Heart left ventricle (tissue), 13 donors: ENCODE results near the gene ZFP57.

Experiments used
- POLR2A ChIP-seq, 2 donors: fragments of 450-650 bp; IDR thresholded peaks; one replicate each; pipeline ENCODE4 v1.6.1; 2017; ENCODE audit warnings: antibody characterized with exemption in 2 of 2, mild to moderate bottlenecking in 2 of 2, moderate library complexity in 2 of 2
- TF ChIP-seq, protein P1 (sequence below), 12 donors: fragments of 200-600 bp; sonication (generic) in 4 of 12; IDR thresholded peaks; one replicate each; pipeline versions ENCODE4 v1.5.0 to v1.8.0; 2018 to 2022; ENCODE audit warnings: antibody characterized with exemption in 12 of 12, mild to moderate bottlenecking in 5 of 12
- donor health status: ischemic (EF 13 %, LVEDD 7.1; RV severe dilation, severe dysfunction).
- donor health status: DM: no; HTN: yes; CAD: no.
- donor health status: DM: no; HTN: no; CAD: no.
- donor health status: ischemic (EF 25% LVEDD 6.9; RV normal size, moderate dysfunction).
- donor health status: ischemic (EF 25% LVEDD 5.7; RV mildly dilated, moderate dysfunction).
- donor health status: ischemic (EF 35%, LVEDD 5.7; RV mildly dilated, moderate dysfunction).
- donor health status: nonischemic (EF 11% LVEDD 7.7; RV severe dilation, severe dysfunction).
- donor health status: DM: yes; HTN: yes; CAD: no.
- donor health status: PGD.
- donor health status: ischemic (EF 29% LVEDD 5.4; RV normal size, mild dysfunction).
- donor health status: nonischemic (EF 23%, LVEDD 6.1; RV moderate dilation, normal function).

DNA sequence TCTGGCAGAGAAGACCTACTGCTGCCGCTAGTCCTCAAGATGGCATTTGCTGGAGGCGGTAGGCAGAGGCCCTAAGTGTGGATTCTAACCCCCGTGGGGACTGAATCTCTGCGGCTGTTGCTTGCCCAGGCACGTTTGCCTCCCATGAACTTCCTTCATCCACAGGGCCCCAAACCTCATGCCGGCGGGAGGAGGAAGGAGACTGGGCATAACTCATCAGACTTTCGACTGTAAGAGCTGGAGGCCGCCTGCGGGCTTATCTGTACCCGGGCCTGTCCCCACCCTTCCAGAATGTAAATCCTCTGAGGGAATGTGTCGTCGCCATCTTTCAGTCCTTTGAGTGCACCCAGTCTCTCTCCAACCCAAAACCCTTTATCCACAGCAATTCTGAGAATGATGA is 990 bp downstream of the ZFP57 start:
- TF ChIP-seq, protein P1, sequence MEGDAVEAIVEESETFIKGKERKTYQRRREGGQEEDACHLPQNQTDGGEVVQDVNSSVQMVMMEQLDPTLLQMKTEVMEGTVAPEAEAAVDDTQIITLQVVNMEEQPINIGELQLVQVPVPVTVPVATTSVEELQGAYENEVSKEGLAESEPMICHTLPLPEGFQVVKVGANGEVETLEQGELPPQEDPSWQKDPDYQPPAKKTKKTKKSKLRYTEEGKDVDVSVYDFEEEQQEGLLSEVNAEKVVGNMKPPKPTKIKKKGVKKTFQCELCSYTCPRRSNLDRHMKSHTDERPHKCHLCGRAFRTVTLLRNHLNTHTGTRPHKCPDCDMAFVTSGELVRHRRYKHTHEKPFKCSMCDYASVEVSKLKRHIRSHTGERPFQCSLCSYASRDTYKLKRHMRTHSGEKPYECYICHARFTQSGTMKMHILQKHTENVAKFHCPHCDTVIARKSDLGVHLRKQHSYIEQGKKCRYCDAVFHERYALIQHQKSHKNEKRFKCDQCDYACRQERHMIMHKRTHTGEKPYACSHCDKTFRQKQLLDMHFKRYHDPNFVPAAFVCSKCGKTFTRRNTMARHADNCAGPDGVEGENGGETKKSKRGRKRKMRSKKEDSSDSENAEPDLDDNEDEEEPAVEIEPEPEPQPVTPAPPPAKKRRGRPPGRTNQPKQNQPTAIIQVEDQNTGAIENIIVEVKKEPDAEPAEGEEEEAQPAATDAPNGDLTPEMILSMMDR (IDR thresholded peaks at IDR 0.05), result no peak
- TF ChIP-seq POLR2A (IDR thresholded peaks at IDR 0.05), result no peak
